WTC11 (cell line): ENCODE results near the gene SLC2A6. TPM values are rescaled to one million over a fixed set of nuclear protein-coding genes. Genes with fewer than 3 reads are reported as not detected.

ENCODE experiments used
- ATAC-seq: fragments of 200-7000 bp; cut with Tn5 transposase; 2 replicates; pipeline ENCODE4 v1.10.0; 2021; ENCODE audit warnings: mild to moderate bottlenecking, moderate library complexity
- CTCF ChIA-PET: fragments of 300-600 bp; sonication (Branson Sonifier 250); formaldehyde crosslinking; loops from one replicate; lab custom pipeline; 2021; ENCODE audit warnings: antibody characterized with exemption; lab: Charles Lee
- POLR2A ChIA-PET: fragments of 350-600 bp; sonication (Branson Sonifier 250); formaldehyde crosslinking; loops from one replicate; lab custom pipeline; 2021; ENCODE audit warnings: antibody characterized with exemption; lab: Charles Lee
- DNase-seq: peaks from one replicate; pipeline ENCODE4 v3.0.0; 2021; ENCODE audit warnings: low spot score
- H3K27ac Mint-ChIP-seq: 2 replicates; pipeline ENCODE4 v1.8.0; 2021; ENCODE audit warnings: mixed read lengths
- H3K27me3 Mint-ChIP-seq: 2 replicates; pipeline ENCODE4 v1.8.0; 2021; ENCODE audit warnings: low read depth, mild to moderate bottlenecking, moderate library complexity, mixed read lengths
- H3K36me3 Mint-ChIP-seq: 2 replicates; pipeline ENCODE4 v1.8.0; 2021; ENCODE audit warnings: mixed read lengths
- H3K4me1 Mint-ChIP-seq: 2 replicates; pipeline ENCODE4 v1.8.0; 2022; ENCODE audit warnings: mixed read lengths
- H3K4me3 Mint-ChIP-seq: 2 replicates; pipeline ENCODE4 v1.8.0; 2021; ENCODE audit warnings: mild to moderate bottlenecking, moderate library complexity, mixed read lengths
- H3K9me3 Mint-ChIP-seq: 2 replicates; pipeline ENCODE4 v1.8.0; 2021; ENCODE audit warnings: mixed read lengths
- ELF4 ChIP-seq: sonication (generic); formaldehyde crosslinking; IDR thresholded peaks from 2 replicates; pipeline ENCODE4 v1.8.1; 2022; ENCODE audit warnings: low read depth, mild to moderate bottlenecking, moderate library complexity, missing genetic modification reagents
- EMX1 ChIP-seq: fragments of 250-450 bp; sonication (Bioruptor Pico); IDR thresholded peaks from 2 replicates; pipeline ENCODE4 v1.8.0; 2021; ENCODE audit warnings: mild to moderate bottlenecking
- ETV6 ChIP-seq: sonication (generic); formaldehyde crosslinking; IDR thresholded peaks from 2 replicates; pipeline ENCODE4 v1.8.1; 2022; ENCODE audit warnings: mild to moderate bottlenecking, missing genetic modification reagents
- FOXK1 ChIP-seq: sonication (generic); formaldehyde crosslinking; IDR thresholded peaks from 2 replicates; pipeline ENCODE4 v1.8.0; 2022; ENCODE audit warnings: mild to moderate bottlenecking, moderate library complexity, missing genetic modification reagents
- GABPB1 ChIP-seq: sonication (generic); formaldehyde crosslinking; IDR thresholded peaks from 2 replicates; pipeline ENCODE4 v1.8.1; 2023; ENCODE audit warnings: mild to moderate bottlenecking, missing genetic modification reagents
- GRHL2 ChIP-seq: fragments of 250-450 bp; sonication (Bioruptor Pico); IDR thresholded peaks from 2 replicates; pipeline ENCODE4 v1.8.0; 2022; ENCODE audit warnings: mild to moderate bottlenecking, moderate library complexity; ENCODE audit not compliant: insufficient replicate concordance, severe bottlenecking
- JAZF1 ChIP-seq: fragments of 250-450 bp; sonication (Bioruptor Pico); IDR thresholded peaks from 2 replicates; pipeline ENCODE4 v1.9.0; 2021; ENCODE audit warnings: moderate library complexity, mild to moderate bottlenecking, inconsistent platforms
- JUN ChIP-seq: sonication (generic); formaldehyde crosslinking; IDR thresholded peaks from 2 replicates; pipeline ENCODE4 v1.8.0; 2023; ENCODE audit warnings: mild to moderate bottlenecking, missing genetic modification reagents
- MXD4 ChIP-seq: fragments of 250-450 bp; sonication (Bioruptor Pico); IDR thresholded peaks from 2 replicates; pipeline ENCODE4 v1.8.0; 2021; ENCODE audit warnings: mild to moderate bottlenecking, moderate library complexity, borderline replicate concordance
- MYBL2 ChIP-seq: sonication (generic); formaldehyde crosslinking; IDR thresholded peaks from 2 replicates; pipeline ENCODE4 v1.8.1; 2023; ENCODE audit warnings: mild to moderate bottlenecking, moderate library complexity, missing genetic modification reagents
- NFE2L1 ChIP-seq: sonication (generic); formaldehyde crosslinking; IDR thresholded peaks from 2 replicates; pipeline ENCODE4 v1.8.1; 2023; ENCODE audit warnings: missing genetic modification reagents
- NFYB ChIP-seq: sonication (generic); formaldehyde crosslinking; conservative IDR thresholded peaks from 2 replicates; pipeline ENCODE4 v1.8.0; 2022; ENCODE audit warnings: low read depth, missing genetic modification reagents
- NR2C2 ChIP-seq: sonication (generic); formaldehyde crosslinking; IDR thresholded peaks from 2 replicates; pipeline ENCODE4 v1.8.0; 2022; ENCODE audit warnings: mild to moderate bottlenecking, missing genetic modification reagents
- NR3C1 ChIP-seq: sonication (generic); formaldehyde crosslinking; conservative IDR thresholded peaks from 2 replicates; pipeline ENCODE4 v1.8.1; 2023; ENCODE audit warnings: low read depth, mild to moderate bottlenecking, missing genetic modification reagents
- RELA ChIP-seq: sonication (generic); formaldehyde crosslinking; IDR thresholded peaks from 2 replicates; pipeline ENCODE4 v1.8.1; 2022; ENCODE audit warnings: missing genetic modification reagents, mild to moderate bottlenecking, borderline replicate concordance
- SP1 ChIP-seq: sonication (generic); formaldehyde crosslinking; conservative IDR thresholded peaks from 2 replicates; pipeline ENCODE4 v1.8.1; 2022; ENCODE audit warnings: missing genetic modification reagents
- ZNF138 ChIP-seq: sonication (generic); formaldehyde crosslinking; conservative IDR thresholded peaks from 2 replicates; pipeline ENCODE4 v1.8.1; 2022; ENCODE audit warnings: mild to moderate bottlenecking, moderate library complexity, missing genetic modification reagents
- ZNF219 ChIP-seq: sonication (generic); formaldehyde crosslinking; IDR thresholded peaks from 2 replicates; pipeline ENCODE4 v1.8.0; 2023; ENCODE audit warnings: missing genetic modification reagents, mild to moderate bottlenecking, borderline replicate concordance
- ZNF396 ChIP-seq: fragments of 250-450 bp; sonication (Bioruptor Pico); IDR thresholded peaks from 2 replicates; pipeline ENCODE4 v1.8.0; 2021; ENCODE audit warnings: mild to moderate bottlenecking, moderate library complexity, borderline replicate concordance
- total RNA-seq: library from RNA; stranded (reverse); gene quantifications from 3 replicates; pipeline ENCODE4 v1.2.3, GENCODE V29; 2021
- TF ChIP-seq, protein P1 (sequence below): sonication (generic); formaldehyde crosslinking; IDR thresholded peaks from 2 replicates; pipeline ENCODE4 v1.8.0; 2022; ENCODE audit warnings: mild to moderate bottlenecking, missing genetic modification reagents
- TF ChIP-seq, protein P2 (sequence below): sonication (generic); formaldehyde crosslinking; IDR thresholded peaks from 2 replicates; pipeline ENCODE4 v1.8.1; 2022; ENCODE audit warnings: missing genetic modification reagents, borderline replicate concordance
- TF ChIP-seq, protein P3 (sequence below): sonication (generic); formaldehyde crosslinking; IDR thresholded peaks from 2 replicates; pipeline ENCODE4 v1.8.1; 2023; ENCODE audit warnings: mild to moderate bottlenecking, missing genetic modification reagents
- TF ChIP-seq, protein P4 (sequence below): sonication (generic); formaldehyde crosslinking; IDR thresholded peaks from 2 replicates; pipeline ENCODE4 v1.8.0; 2022; ENCODE audit warnings: mild to moderate bottlenecking, missing genetic modification reagents
- TF ChIP-seq, protein P5 (sequence below): sonication (generic); formaldehyde crosslinking; IDR thresholded peaks from 2 replicates; pipeline ENCODE4 v1.8.0; 2023; ENCODE audit warnings: missing genetic modification reagents
- TF ChIP-seq, protein P6 (sequence below): fragments of 250-450 bp; sonication (Bioruptor Pico); IDR thresholded peaks from 2 replicates; pipeline ENCODE4 v2.1.2; 2022; ENCODE audit warnings: mild to moderate bottlenecking, moderate library complexity
- TF ChIP-seq, protein P7 (sequence below): sonication (generic); formaldehyde crosslinking; IDR thresholded peaks from 2 replicates; pipeline ENCODE4 v1.8.0; 2022; ENCODE audit warnings: mild to moderate bottlenecking, missing genetic modification reagents
- TF ChIP-seq, protein P8 (sequence below): sonication (generic); formaldehyde crosslinking; IDR thresholded peaks from 2 replicates; pipeline ENCODE4 v1.8.1; 2023; ENCODE audit warnings: mild to moderate bottlenecking, moderate library complexity, missing genetic modification reagents

Gene SLC2A6
- total RNA-seq, 1 experiment from 2014 or later = 16.6 TPM

DNA sequence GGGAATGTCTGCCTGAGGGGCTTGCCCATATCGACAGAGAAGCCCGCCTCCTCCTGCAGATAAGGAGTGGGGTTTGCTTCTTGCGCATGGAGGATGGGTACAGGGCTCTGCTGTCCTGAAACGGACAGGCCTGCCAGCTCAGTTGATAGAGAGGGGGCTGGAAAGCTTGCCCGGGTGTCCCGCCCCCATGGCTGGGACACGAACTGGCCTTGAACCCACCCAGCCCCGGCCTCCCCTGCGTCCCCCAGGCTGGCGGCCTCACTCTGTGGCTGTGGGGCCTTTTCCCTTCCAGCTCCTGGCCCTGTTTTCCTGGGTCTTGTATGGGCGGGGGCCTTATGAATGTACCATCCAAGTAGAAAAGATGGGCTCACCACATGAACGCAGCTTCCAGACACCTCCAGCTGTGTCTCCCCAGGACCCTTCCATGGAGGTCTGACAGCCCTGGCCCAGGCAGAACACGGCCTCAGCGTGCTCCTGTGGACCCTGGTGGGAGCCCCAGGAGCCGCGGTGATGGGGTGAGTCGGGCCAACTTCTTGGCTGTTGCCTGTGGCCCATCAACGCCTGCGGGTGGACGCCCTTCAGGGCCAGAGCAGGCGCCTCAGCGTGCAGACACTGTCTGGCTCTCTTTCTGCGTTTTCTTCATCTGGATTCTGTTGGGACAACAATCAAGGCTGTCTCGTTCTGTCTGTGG, 15.9 kb upstream of the SLC2A6 start:
- H3K4me3 Mint-ChIP-seq = no peak overlapping the region
- peaks cover 6% of the 10 kb centered on the region for H3K9me3 Mint-ChIP-seq
- ATAC-seq = no peak
- no peaks in the 10 kb centered on the region for H3K27me3 Mint-ChIP-seq
- DNase-seq = no peak
- H3K4me1 Mint-ChIP-seq = no peaks in the 10 kb centered on the region
- TF ChIP-seq, protein P1, sequence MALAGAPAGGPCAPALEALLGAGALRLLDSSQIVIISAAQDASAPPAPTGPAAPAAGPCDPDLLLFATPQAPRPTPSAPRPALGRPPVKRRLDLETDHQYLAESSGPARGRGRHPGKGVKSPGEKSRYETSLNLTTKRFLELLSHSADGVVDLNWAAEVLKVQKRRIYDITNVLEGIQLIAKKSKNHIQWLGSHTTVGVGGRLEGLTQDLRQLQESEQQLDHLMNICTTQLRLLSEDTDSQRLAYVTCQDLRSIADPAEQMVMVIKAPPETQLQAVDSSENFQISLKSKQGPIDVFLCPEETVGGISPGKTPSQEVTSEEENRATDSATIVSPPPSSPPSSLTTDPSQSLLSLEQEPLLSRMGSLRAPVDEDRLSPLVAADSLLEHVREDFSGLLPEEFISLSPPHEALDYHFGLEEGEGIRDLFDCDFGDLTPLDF (CRISPR knock-in tag) = no peak
- TF ChIP-seq, protein P2, sequence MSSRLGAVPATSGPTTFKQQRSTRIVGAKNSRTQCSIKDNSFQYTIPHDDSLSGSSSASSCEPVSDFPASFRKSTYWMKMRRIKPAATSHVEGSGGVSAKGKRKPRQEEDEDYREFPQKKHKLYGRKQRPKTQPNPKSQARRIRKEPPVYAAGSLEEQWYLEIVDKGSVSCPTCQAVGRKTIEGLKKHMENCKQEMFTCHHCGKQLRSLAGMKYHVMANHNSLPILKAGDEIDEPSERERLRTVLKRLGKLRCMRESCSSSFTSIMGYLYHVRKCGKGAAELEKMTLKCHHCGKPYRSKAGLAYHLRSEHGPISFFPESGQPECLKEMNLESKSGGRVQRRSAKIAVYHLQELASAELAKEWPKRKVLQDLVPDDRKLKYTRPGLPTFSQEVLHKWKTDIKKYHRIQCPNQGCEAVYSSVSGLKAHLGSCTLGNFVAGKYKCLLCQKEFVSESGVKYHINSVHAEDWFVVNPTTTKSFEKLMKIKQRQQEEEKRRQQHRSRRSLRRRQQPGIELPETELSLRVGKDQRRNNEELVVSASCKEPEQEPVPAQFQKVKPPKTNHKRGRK = no peak
- TF ChIP-seq EMX1 (CRISPR knock-in tag) (no peak), SP1 (no peak), GRHL2 (CRISPR knock-in tag) (no peak), NR3C1 (CRISPR knock-in tag) (no peak), JAZF1 (CRISPR knock-in tag) (no peak), NR2C2 (CRISPR knock-in tag) (no peak), FOXK1 (CRISPR knock-in tag) (no peak), ZNF138 (no peak), GABPB1 (no peak), NFYB (CRISPR knock-in tag) (no peak), NFE2L1 (CRISPR knock-in tag) (no peak), ELF4 (CRISPR knock-in tag) (no peak), ETV6 (no peak), ZNF219 (CRISPR knock-in tag) (no peak)
- TF ChIP-seq, protein P3, sequence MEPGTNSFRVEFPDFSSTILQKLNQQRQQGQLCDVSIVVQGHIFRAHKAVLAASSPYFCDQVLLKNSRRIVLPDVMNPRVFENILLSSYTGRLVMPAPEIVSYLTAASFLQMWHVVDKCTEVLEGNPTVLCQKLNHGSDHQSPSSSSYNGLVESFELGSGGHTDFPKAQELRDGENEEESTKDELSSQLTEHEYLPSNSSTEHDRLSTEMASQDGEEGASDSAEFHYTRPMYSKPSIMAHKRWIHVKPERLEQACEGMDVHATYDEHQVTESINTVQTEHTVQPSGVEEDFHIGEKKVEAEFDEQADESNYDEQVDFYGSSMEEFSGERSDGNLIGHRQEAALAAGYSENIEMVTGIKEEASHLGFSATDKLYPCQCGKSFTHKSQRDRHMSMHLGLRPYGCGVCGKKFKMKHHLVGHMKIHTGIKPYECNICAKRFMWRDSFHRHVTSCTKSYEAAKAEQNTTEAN = no peak
- TF ChIP-seq, protein P4, sequence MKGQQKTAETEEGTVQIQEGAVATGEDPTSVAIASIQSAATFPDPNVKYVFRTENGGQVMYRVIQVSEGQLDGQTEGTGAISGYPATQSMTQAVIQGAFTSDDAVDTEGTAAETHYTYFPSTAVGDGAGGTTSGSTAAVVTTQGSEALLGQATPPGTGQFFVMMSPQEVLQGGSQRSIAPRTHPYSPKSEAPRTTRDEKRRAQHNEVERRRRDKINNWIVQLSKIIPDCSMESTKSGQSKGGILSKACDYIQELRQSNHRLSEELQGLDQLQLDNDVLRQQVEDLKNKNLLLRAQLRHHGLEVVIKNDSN (CRISPR knock-in tag) = no peak
- TF ChIP-seq, protein P5, sequence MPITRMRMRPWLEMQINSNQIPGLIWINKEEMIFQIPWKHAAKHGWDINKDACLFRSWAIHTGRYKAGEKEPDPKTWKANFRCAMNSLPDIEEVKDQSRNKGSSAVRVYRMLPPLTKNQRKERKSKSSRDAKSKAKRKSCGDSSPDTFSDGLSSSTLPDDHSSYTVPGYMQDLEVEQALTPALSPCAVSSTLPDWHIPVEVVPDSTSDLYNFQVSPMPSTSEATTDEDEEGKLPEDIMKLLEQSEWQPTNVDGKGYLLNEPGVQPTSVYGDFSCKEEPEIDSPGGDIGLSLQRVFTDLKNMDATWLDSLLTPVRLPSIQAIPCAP (CRISPR knock-in tag) = no peak
- H3K27ac Mint-ChIP-seq = no peak overlapping the region
- ChIA-PET POLR2A (no interaction called here), CTCF (interaction anchor here (0.7 to 2.4 kb wide), 5 partner anchors 8 to 351 kb away, joined by 3 to 11 read pairs (median 4); no protein-coding TSS in a partner anchor)
- H3K36me3 Mint-ChIP-seq = no peaks in the 10 kb centered on the region

DNA sequence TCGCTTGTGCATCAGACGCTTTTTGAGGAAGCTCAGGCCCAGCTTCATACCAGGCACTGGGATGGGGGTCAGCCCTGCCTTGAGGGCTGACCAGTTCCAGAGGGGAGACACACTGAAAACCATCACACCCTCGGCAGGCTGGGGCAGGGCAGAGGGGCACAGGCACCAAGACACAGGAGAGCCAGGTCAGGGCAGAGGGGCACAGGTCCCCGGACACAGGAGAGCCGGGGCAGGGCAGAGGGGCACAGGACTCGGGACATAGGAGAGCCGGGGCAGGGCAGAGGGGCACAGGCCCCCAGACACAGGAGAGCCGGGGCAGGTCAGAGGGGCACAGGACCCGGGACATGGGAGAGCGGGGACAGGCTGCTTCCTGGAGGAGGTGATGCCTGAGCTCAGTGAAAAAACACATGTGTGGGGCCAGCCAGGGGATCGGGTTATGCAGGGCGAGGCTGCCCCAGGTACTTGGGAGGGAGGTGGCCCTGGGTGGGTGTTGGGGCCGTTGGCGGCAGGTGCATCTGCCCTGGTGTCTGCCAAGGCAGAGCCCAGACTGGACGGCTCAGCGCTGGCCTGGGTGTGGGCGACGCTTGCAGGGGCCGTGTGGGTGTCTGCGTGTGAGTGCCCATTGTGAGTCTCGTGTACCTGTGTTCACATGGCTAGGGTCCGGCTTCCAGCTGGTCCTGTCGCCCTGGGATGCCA, 15.1 kb upstream of the SLC2A6 start:
- H3K27ac Mint-ChIP-seq = no peak overlapping the region; the same call in 1 of the 2 replicates
- no peaks in the 10 kb centered on the region for H3K4me1 Mint-ChIP-seq
- no peak overlapping the region for H3K4me3 Mint-ChIP-seq
- ATAC-seq (no peak), DNase-seq (no peak)
- ChIA-PET POLR2A (no interaction called here), CTCF (interaction anchor here (0.8 to 1.3 kb wide), 2 partner anchors 9 to 15 kb away, joined by 4 read pairs; no protein-coding TSS in a partner anchor)
- no peaks in the 10 kb centered on the region for H3K36me3 Mint-ChIP-seq
- peaks cover 6% of the 10 kb centered on the region for H3K9me3 Mint-ChIP-seq
- H3K27me3 Mint-ChIP-seq = no peaks in the 10 kb centered on the region
- TF ChIP-seq MXD4 (CRISPR knock-in tag) (no peak), RELA (CRISPR knock-in tag) (no peak), MYBL2 (CRISPR knock-in tag) (no peak), JAZF1 (CRISPR knock-in tag) (no peak), ZNF396 (CRISPR knock-in tag) (no peak), NFYB (CRISPR knock-in tag) (no peak), JUN (CRISPR knock-in tag) (no peak)
- TF ChIP-seq, protein P6, sequence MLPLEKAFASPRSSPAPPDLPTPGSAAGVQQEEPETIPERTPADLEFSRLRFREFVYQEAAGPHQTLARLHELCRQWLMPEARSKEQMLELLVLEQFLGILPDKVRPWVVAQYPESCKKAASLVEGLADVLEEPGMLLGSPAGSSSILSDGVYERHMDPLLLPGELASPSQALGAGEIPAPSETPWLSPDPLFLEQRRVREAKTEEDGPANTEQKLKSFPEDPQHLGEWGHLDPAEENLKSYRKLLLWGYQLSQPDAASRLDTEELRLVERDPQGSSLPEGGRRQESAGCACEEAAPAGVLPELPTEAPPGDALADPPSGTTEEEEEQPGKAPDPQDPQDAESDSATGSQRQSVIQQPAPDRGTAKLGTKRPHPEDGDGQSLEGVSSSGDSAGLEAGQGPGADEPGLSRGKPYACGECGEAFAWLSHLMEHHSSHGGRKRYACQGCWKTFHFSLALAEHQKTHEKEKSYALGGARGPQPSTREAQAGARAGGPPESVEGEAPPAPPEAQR (CRISPR knock-in tag) = no peak
- TF ChIP-seq, protein P7, sequence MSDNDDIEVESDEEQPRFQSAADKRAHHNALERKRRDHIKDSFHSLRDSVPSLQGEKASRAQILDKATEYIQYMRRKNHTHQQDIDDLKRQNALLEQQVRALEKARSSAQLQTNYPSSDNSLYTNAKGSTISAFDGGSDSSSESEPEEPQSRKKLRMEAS (CRISPR knock-in tag) = no peak
- TF ChIP-seq, protein P8, sequence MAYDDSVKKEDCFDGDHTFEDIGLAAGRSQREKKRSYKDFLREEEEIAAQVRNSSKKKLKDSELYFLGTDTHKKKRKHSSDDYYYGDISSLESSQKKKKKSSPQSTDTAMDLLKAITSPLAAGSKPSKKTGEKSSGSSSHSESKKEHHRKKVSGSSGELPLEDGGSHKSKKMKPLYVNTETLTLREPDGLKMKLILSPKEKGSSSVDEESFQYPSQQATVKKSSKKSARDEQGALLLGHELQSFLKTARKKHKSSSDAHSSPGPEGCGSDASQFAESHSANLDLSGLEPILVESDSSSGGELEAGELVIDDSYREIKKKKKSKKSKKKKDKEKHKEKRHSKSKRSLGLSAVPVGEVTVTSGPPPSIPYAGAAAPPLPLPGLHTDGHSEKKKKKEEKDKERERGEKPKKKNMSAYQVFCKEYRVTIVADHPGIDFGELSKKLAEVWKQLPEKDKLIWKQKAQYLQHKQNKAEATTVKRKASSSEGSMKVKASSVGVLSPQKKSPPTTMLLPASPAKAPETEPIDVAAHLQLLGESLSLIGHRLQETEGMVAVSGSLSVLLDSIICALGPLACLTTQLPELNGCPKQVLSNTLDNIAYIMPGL = no peak
